Measurements from ENCODE around the gene TSFM.

The TSFM gene

DNA sequence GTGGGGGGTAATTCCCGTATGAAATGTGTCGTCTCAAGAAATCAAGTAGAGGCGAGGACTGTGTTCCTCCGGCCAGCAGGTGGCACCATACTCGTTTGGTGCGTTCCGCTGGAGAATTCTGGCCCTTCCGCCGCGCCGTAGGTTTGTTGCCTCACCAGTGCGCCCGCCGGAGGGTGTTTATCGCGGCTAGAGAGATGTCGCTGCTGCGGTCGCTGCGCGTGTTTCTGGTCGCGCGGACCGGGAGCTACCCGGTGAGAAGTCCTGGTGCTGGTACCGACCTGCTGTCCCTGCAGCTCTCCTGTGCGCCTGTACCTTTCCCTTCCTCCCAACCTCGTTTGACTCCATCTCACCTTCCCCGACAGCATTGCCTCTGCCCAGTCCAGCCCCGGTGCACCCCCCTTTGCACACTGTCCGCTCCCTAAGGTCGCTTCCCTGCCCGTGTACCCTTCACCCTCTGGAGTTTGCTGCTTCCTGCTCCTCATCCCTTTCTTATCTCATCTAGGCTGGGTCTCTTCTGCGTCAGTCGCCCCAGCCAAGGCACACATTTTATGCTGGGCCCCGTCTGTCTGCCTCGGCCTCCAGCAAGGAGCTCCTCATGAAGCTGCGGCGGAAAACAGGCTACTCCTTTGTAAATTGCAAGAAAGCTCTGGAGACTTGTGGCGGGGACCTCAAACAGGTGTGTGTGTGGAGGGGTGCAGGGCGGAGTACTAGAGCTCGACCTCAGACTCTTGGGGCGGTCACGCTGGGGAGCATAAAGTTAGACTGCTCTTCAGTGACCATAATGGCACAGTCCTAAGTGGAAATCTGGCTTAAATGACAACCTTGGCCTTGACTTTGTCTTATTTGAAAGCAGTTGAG, at the start of gene TSFM:
TSS of gene TSFM (plus strand) at position 180 of the 858 bp plus-strand sequence. CDS start at position 195, 15 bp downstream.
- peak; percentile 98 for DNase-seq

DNA sequence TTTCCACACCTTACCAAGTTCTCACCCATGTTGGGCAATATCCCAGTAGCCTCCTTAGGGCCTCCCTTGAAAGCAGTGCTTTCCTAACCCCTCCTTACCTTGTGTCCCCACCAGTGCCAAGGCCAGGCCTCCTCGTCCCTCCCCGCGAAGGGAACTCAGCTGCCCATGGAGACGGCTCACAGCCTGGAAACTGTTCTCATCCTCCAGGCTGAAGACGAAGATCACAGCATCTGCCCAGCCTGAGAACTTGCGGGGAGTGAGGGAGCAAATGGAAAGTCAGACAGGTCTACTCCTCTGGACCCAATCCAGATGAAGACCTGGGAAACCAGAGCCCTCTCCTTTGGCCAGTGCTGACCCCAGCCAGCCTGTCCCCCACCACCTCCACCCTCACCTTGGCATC, 48.7 kb upstream of the TSFM start:
- no peak for DNase-seq

GRCh38 chr12:57734591-57734990, 48.0 kb upstream of the TSFM start:
- no peak for DNase-seq

- no peak for DNase-seq
Measured at GRCh38 chr12:57735198-57735855, 47.3 kb upstream of the TSFM start.

DNA sequence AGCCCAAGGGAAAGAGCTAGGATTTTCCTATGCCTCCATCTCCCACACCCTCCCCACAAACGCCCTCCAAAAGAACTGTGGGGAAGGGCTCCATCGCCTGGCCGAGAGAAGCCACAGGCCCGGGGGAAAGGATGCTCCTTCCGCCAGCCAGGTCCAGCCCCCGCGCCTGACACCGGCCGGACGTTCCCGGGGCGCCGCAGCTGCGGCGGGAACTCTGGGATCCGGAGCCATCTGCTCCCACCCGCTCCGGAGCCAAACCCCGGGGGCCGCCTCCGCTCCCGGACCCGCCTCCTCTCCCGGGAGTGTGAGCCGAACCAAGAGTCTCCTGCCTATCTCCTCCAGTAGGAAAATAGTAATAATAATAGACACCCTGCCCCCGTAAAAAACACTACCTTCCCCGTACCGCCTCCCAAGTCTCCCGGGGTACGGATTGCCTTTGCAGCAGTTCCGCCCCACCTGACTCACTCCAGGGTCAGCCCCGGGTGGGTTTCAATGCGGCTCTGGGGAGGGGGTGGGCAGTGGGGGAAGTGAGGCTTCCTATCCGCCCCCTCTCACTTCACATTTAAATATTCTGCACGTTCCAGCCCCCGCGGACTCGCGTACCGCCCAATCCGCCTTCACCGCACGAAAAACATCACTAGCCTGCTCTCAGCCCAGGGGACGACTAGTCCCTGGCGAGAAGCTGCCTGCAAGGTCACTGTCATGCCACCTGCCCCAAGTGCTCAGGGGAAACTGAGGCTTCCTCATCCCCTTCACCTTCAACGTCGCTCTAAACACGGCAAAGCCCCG, 46.4 kb upstream of the TSFM start:
- no peak for DNase-seq

DNA sequence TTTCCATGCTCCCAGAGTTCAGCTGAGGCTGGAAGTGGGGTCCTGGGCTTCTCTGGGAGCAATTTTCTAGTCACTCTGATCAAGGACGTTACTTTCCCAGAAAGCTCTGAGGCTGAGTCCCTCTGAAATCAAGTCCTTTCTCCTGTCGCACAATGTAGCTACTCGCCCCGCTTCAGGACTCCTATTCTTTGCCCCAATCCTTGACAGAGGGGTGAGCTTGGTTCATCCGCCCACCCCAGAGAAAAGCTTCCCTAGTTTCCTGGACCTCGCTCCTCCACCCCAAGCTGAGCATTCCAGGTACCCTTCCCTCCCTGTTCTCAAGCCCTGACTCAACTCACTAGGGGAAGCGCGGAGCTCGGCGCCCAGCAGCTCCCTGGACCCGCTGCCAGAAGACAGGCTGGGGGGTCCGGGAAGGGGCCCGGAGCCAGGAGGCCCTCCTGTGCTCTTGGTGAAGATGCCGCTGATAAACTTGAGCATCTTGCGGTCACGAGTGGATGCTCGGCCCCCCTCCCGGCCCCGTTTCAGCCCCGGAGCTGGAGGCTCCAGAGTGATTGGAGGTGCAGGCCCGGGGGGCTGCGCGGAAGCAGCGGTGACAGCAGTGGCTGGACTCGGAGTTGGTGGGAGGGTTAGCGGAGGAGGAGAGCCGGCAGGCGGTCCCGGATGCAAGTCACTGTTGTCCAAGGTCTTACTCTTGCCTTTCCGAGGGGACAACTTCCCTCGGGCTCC, 45.7 kb upstream of the TSFM start:
- DNase-seq: no peak

GRCh38 chr12:57737467-57738460, 44.8 kb upstream of the TSFM start:
- DNase-seq: no peak

DNA sequence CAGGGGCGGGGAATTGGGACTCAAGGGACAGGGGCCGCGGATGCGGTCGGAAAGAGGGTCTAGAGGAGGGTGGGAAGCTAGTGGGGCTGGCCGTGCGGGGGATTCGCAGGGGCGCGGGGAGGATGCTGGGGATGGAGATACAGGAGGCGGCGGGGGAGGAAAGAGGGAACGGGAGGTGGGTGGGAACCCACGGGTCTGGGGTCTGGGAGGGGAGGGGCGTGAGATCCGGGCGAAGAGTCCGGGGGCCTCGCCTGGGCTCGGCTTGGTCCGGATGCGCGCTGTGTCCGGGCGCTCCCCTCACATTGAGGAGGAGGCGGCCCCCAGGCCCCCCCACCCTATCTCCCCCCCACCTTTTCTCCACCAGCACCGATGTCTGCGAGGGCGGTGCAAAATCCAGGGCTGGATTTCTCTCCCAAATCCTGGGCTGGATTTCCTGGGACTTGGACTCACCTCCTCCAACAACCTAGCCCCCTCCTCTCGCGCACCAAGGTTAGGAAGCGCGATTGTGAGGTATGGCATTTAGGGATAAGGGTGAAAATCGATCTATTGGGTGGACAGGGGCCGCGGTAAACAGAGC, 43.8 kb upstream of the TSFM start, which contains the start of gene AGAP2:
TSS of gene AGAP2 (minus strand) at position 82 of the 577 bp plus-strand sequence. CDS start 496 bp downstream, outside the sequence.
- DNase-seq: no peak

GRCh38 chr12:57739387-57739786, 43.2 kb upstream of the TSFM start:
- no peak for DNase-seq

DNA sequence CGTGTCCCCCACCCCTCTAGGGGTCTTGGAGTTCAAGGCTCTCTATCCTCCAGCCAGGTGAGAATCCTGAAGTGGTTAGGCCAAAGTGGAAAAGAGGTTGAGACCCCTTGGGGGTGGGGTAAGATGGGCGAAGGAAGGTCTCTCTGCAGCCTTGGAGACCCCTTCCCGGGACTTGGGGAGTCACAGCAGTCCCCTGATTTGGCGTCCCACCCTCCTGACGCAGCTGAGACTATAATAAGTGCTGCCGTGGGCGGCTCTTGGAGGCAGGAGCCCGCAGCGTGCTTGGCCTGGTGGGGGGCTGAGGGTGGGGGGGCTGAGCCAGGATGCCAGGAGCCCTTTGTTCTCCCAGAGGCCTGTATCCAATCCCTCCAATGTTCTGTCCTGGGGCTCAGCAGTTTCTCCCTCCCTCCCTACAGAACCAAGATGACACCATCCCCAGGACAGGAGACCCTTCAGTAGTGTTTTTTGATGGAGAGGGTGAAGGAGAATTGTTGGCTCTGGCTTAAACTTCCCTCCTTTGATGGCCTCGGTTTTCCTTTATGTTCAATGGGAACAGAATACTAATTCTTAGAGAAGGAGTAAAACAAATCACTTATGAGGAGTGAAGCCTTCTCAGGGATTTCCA, 42.6 kb upstream of the TSFM start:
- no peak for DNase-seq

- peak; percentile 83 for DNase-seq
Measured at GRCh38 chr12:57740656-57741412, 41.8 kb upstream of the TSFM start.

DNA sequence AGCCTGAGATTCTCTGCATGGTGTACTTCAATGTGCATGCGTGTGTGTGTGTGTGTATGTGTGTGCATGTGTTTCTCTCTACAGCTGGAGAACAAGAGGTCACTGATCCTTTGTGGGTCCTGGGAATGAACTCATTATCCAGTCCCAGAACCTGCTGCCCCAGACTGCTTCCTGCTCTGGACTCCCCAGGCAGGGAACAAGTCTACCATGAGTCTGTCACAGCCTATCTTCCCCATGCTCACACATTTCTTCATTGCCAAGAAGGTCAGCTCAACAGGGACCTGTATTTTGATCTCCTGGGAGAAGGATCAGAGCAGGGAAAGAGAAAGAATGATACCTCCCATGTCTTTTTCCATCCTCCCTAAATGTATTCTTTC, 41.2 kb upstream of the TSFM start:
- DNase-seq: no peak

DNA sequence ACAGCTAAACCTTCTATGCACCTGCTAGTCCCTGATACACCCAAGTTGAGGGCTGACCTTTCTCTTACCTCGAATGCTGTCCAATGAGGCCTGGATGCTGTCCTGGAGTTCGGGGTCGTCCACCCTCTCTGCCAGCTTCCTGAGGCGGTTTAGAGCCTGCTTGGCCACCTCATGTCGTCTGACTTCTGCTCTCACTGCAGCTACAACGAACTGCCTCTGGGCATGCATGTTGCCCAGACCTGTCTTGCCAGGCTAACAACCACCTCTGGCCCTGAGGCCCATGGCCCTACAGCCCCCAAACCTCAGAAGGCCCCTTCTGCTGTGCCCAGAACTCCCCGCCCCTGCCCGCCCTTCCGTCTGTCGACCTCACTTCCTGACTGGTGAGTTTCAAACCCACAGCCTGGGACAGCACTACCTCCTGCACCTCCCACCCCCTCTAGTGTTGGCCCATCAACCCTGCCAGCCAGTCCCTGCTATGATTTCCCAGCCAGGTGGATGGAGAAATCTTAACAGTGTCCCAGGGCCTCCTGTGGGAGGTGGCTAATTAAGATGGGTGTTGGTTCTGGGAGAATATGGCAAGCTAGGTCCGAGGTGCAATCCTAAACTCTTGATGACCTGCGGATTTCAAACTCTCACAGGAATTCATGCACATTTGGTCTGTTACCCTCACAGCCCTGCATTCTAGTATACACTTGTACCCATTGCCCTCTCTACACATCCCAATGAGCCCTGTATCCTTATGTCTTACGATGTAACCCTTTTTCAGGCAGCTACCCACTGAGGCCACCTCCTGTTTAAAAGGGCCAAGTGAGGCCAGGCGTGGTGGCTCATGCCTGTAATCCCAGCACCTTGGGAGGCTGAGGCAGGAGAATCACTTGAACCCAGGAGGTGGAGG, 40.5 kb upstream of the TSFM start:
- peak; percentile 79 for DNase-seq

DNA sequence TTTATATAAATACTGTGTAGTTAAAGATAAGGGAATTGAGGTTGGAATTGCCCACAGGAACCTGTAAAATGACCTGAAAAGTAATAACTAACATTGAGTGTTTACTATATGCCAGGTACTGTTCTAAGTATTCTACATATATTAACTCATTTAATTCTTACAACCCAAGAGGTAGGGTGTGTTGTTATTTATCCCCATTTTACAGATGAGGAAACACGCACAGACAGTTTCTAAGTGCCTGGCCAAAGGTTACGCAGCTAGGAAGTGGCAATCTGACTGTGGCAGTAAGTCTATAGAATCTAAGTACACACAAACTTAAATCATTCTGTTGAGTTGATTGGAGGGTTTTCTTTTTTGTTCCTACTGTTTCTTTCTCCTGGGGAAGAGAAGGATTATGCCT, 38.8 kb upstream of the TSFM start:
- no peak for DNase-seq

- DNase-seq: peak; percentile 54
Measured at GRCh38 chr12:57744194-57744776, 38.3 kb upstream of the TSFM start.

GRCh38 chr12:57744777-57745484, 37.7 kb upstream of the TSFM start, which contains the start of gene TSPAN31:
Gene TSPAN31 (plus strand): TSS chr12:57745039. CDS start chr12:57745155, 116 bp downstream.
- DNase-seq: peak; percentile 93

- DNase-seq: no peak
Measured at GRCh38 chr12:57745485-57745881, 37.1 kb upstream of the TSFM start.
